Thoracic aorta (tissue), 2 donors: ENCODE data around the gene MAPT. TPM values are rescaled to one million over a fixed set of nuclear protein-coding genes. Genes with fewer than 3 reads are reported as not detected.

ENCODE experiments used
- ATAC-seq: fragments of 150-250 bp; one replicate; pipeline ENCODE4 v1.8.0; 2017; ENCODE audit warnings: low read depth; ENCODE audit not compliant: insufficient number of reproducible peaks, low FRiP score
- DNase-seq: peaks from one replicate; pipeline ENCODE4 v3.0.0-alpha.2; 2020; ENCODE audit warnings: low spot score
- H3K27ac ChIP-seq, 2 donors: fragments of 200-600 bp; sonication (generic); 1 replicate in 1 of 2; 2 replicates in 1 of 2; pipeline ENCODE4 v1.5.1; 2016; ENCODE audit warnings: mild to moderate bottlenecking in 2 of 2, moderate library complexity in 2 of 2
- H3K27me3 ChIP-seq: fragments of 200-600 bp; sonication (generic); replicated peaks from 2 replicates; pipeline ENCODE4 v1.6.0; 2016; ENCODE audit warnings: mild to moderate bottlenecking; ENCODE audit not compliant: insufficient read depth
- H3K36me3 ChIP-seq: fragments of 200-600 bp; sonication (generic); one replicate; pipeline ENCODE4 v1.5.1; 2016
- H3K4me1 ChIP-seq, 2 donors: fragments of 200-600 bp; sonication (generic); 1 replicate in 1 of 2; 2 replicates in 1 of 2; pipeline versions ENCODE4 v1.5.1 to v1.6.0; 2016; ENCODE audit warnings: low read depth in 2 of 2, mild to moderate bottlenecking in 1 of 2; ENCODE audit not compliant: control insufficient read depth in 1 of 2
- H3K4me3 ChIP-seq: fragments of 200-600 bp; sonication (generic); 2 replicates; pipeline ENCODE4 v1.5.1; 2016; ENCODE audit warnings: mild to moderate bottlenecking
- H3K9me3 ChIP-seq: fragments of 200-600 bp; sonication (generic); 2 replicates; pipeline ENCODE4 v1.5.1; 2016
- total RNA-seq, 2 donors: library from RNA; depleted of rRNA; stranded (reverse); fragments of >200 nt; gene quantifications; one replicate each; pipeline versions ENCODE4 v1.1.0 to v1.2.3, GENCODE V29; 2016
- TF ChIP-seq, protein P1 (sequence below): fragments of 200-600 bp; sonication (generic); IDR thresholded peaks from one replicate; pipeline ENCODE4 v1.5.1; 2019; ENCODE audit warnings: antibody characterized with exemption

MAPT gene
- total RNA-seq, 2 donors from 2014 or later, result 3.1 to 4.6 TPM

DNA sequence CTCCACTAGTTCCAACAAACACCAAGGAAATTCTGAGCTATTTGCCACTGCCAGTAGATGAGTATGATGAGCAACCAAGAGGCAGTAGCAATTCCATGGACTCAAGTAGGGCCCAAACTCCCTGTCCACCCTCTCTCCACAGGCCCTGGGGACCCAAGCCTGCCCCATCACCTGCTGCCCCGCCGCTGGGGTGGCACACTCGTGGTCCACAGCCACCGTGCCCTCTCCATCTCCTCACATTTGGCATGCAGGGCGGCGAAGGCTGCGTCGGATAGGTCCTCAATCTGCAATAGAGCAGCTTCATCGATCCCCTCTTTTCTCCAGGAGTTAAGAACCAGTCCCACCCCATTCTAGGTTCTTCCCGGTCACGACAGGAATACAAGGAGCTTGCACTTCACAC, 138.6 kb downstream of the MAPT start:
- Histone ChIP-seq H3K36me3 (peaks cover 69% of the 10 kb centered on the region), H3K27ac (no peak overlapping the region), H3K4me1 (no peaks in the 10 kb centered on the region), H3K27me3 (no peaks in the 10 kb centered on the region), H3K9me3 (no peaks in the 10 kb centered on the region), H3K4me3 (no peak overlapping the region)
- TF ChIP-seq, protein P1, sequence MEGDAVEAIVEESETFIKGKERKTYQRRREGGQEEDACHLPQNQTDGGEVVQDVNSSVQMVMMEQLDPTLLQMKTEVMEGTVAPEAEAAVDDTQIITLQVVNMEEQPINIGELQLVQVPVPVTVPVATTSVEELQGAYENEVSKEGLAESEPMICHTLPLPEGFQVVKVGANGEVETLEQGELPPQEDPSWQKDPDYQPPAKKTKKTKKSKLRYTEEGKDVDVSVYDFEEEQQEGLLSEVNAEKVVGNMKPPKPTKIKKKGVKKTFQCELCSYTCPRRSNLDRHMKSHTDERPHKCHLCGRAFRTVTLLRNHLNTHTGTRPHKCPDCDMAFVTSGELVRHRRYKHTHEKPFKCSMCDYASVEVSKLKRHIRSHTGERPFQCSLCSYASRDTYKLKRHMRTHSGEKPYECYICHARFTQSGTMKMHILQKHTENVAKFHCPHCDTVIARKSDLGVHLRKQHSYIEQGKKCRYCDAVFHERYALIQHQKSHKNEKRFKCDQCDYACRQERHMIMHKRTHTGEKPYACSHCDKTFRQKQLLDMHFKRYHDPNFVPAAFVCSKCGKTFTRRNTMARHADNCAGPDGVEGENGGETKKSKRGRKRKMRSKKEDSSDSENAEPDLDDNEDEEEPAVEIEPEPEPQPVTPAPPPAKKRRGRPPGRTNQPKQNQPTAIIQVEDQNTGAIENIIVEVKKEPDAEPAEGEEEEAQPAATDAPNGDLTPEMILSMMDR, result no peak
- DNase-seq (no peak), ATAC-seq (no peak)

DNA sequence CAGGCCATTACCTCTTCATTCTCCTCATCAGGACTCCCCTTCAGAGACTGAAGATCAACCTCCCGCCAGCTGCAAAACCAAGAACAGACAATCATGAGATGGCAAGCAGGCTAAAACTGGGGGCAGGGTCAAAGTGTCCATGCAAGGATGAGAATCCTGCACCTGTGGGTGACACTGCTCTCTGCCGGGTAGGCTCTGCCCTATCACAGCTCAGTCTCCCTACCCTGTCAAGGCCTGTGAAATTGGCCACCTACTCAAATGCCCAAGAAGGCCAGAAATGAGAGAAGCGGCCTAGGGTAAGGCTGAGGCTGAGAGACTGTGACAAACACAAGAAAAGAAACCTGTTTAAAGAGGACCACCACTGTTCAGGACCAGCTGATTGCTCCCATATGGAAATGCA, 139.0 kb downstream of the MAPT start:
- TF ChIP-seq, protein P1, result no peak
- Histone ChIP-seq H3K36me3 (peaks cover 73% of the 10 kb centered on the region), H3K9me3 (no peaks in the 10 kb centered on the region), H3K27ac (no peak overlapping the region), H3K4me1 (no peaks in the 10 kb centered on the region), H3K27me3 (no peaks in the 10 kb centered on the region), H3K4me3 (no peak overlapping the region)
- DNase-seq (no peak), ATAC-seq (no peak)

DNA sequence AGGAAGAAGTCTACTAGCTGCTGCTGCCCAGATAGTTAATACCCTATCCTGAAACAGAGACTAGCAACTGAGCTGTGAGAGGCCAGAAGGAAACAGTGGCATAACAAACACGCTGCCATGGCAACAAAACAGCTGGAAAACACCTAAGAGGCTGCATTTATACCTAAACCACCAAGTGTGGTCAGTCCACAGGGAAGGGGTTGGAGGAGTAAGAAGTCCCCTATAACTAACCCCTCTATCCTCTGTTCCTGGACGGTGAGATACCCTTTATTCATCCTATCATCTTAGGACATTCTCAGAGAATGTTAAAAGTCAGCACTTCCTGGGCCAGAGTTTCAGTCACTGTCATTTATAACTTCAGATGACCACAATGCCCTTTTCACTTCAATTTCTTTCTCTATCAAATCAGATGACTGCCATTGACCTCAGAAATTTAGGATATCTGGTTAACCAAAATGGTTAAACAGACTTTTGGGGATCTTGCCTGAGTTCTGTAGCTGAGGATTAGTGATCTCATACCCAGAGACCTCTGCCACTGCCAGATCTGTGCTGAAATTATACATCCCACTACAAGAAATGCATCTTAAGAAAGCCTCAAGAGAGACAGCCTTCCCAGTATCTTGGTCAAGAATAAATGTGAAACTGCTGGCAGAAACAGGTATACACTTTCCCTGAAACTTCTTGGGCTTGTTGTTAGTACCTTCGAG, 140.9 kb downstream of the MAPT start:
- Histone ChIP-seq H3K27ac (no peak overlapping the region), H3K36me3 (peaks cover 80% of the 10 kb centered on the region), H3K4me1 (peaks cover 0 to 8% of the 10 kb centered on the region in 2 donors), H3K9me3 (no peaks in the 10 kb centered on the region), H3K27me3 (no peaks in the 10 kb centered on the region), H3K4me3 (no peak overlapping the region)
- no peak for DNase-seq
- ATAC-seq, result no peak
- TF ChIP-seq, protein P1, result no peak

DNA sequence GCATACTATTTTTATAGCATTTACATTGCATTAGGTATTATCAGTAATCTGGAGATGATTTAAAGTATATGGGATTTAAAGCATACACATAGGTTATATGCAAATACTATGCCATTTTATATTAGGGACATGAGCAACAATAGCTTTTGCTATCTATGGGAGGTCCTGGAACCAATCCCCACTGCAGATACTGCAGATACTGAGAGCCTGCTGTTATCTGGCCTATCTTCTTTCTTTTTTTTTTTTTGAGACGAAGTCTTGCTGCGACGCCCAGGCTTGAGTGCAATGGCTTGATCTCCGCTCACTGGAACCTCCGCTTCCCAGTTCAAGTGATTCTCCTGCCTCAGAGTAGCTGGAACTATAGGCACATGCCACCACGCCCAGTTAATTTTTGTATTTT, 142.1 kb downstream of the MAPT start:
- Histone ChIP-seq H3K9me3 (no peaks in the 10 kb centered on the region), H3K36me3 (peaks cover 69% of the 10 kb centered on the region), H3K4me1 (peaks cover 0 to 8% of the 10 kb centered on the region in 2 donors), H3K4me3 (no peak overlapping the region), H3K27ac (no peak overlapping the region), H3K27me3 (no peaks in the 10 kb centered on the region)
- ATAC-seq (no peak), DNase-seq (no peak)
- TF ChIP-seq, protein P1, result no peak

DNA sequence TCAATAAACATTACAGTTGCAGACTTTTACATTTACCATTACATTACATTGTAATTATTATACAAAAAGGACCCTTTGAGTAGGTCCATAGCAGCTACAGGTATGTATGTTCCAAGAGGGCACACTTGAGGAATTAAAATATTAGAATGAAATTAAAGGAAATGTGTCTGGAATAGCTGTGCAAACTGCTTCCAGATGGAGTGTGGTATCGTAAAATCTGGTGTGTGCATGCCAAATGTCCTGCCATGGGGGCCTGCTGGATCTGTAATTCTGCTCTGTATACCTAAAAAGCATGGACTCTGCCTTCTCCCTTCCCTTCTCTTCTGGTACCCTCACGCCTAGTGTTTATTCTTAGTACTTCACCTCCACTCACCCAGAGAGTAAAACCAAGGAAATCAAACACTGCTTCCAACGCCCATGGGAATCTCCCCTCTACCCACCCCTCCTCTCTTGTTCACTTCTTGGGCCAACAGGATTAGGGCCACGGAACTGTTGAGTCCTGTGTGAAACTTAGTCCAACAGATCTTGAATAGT, 143.4 kb downstream of the MAPT start:
- peaks cover 0 to 8% of the 10 kb centered on the region in 2 donors for H3K4me1 ChIP-seq
- no peak overlapping the region for H3K27ac ChIP-seq
- no peak for ATAC-seq
- H3K27me3 ChIP-seq, result no peaks in the 10 kb centered on the region
- H3K36me3 ChIP-seq, result peaks cover 56% of the 10 kb centered on the region
- no peak overlapping the region for H3K4me3 ChIP-seq
- DNase-seq, result no peak
- no peaks in the 10 kb centered on the region for H3K9me3 ChIP-seq
- TF ChIP-seq, protein P1, result no peak
